Endodermal cell (in vitro differentiated cells): ENCODE measurements around the gene LCN12. TPM values are rescaled to one million over a fixed set of nuclear protein-coding genes. Genes with fewer than 3 reads are reported as not detected.

Experiments used
- DNase-seq: peaks from one replicate; pipeline ENCODE4 v3.0.0-alpha.2; 2017
- H3K27ac ChIP-seq: 2 replicates; pipeline ENCODE4 v1.5.1; 2013; ENCODE audit warnings: mild to moderate bottlenecking, low read depth, low read length, moderate library complexity
- H3K27me3 ChIP-seq: 2 replicates; pipeline ENCODE4 v1.6.1; 2013; ENCODE audit warnings: mild to moderate bottlenecking, low read length, moderate library complexity; ENCODE audit not compliant: insufficient read depth, control insufficient read depth, poor library complexity, severe bottlenecking
- H3K36me3 ChIP-seq: 2 replicates; pipeline ENCODE4 v1.7.0; 2013; ENCODE audit warnings: mild to moderate bottlenecking, low read length, moderate library complexity; ENCODE audit not compliant: control insufficient read depth, insufficient read depth
- H3K4me1 ChIP-seq: one replicate; pipeline ENCODE4 v1.7.0; 2013; ENCODE audit warnings: low read length; ENCODE audit not compliant: control insufficient read depth, insufficient read depth
- H3K4me3 ChIP-seq: 2 replicates; pipeline ENCODE4 v1.5.1; 2013; ENCODE audit warnings: mild to moderate bottlenecking, low read length, moderate library complexity
- H3K9ac ChIP-seq: 2 replicates; pipeline ENCODE4 v1.6.1; 2013; ENCODE audit warnings: mild to moderate bottlenecking, low read length, moderate library complexity; ENCODE audit not compliant: poor library complexity, severe bottlenecking; ENCODE audit errors: extremely low read depth
- H3K9me3 ChIP-seq: 2 replicates; pipeline ENCODE4 v1.6.1; 2013; ENCODE audit warnings: mild to moderate bottlenecking, low read length, moderate library complexity; ENCODE audit not compliant: control insufficient read depth
- H3K27ac Mint-ChIP-seq: 2 replicates; pipeline ENCODE4 v1.8.0; 2020; ENCODE audit warnings: mixed read lengths
- H3K27me3 Mint-ChIP-seq: 2 replicates; pipeline ENCODE4 v1.8.0; 2021; ENCODE audit warnings: mild to moderate bottlenecking, mixed read lengths; ENCODE audit not compliant: insufficient read depth
- H3K36me3 Mint-ChIP-seq: 2 replicates; pipeline ENCODE4 v1.8.0; 2020; ENCODE audit warnings: low read depth, mixed read lengths
- H3K4me1 Mint-ChIP-seq: 2 replicates; pipeline ENCODE4 v1.8.0; 2020; ENCODE audit warnings: mixed read lengths
- H3K4me3 Mint-ChIP-seq: 2 replicates; pipeline ENCODE4 v1.8.0; 2020; ENCODE audit warnings: mild to moderate bottlenecking, moderate library complexity, mixed read lengths
- H3K9me3 Mint-ChIP-seq: 2 replicates; pipeline ENCODE4 v1.8.0; 2020; ENCODE audit warnings: mild to moderate bottlenecking, mixed read lengths
- WGBS, 2 experiments: methylation state at CpG; one replicate each; pipeline versions ENCODE4 v1.1.5 to v1.1.7; 2013; ENCODE audit warnings: missing lambda C conversion rate in 2 of 2, mixed read lengths in 1 of 2; ENCODE audit not compliant: insufficient coverage in 1 of 2, insufficient read length in 1 of 2; 5-methylcytosine and 5-hydroxymethylcytosine counted together
- total RNA-seq, 2 donors: library from RNA; stranded (reverse); fragmentation: NEBNext Ultra II Directional in 1 of 2; extraction: Animal tissue kit (Norgen Biotek cat#: 25700) in 1 of 2; gene quantifications; 2 replicates in 1 of 2; 3 replicates in 1 of 2; pipeline ENCODE4 v1.2.1, GENCODE V29; 2021
- TF ChIP-seq, protein P1 (sequence below): fragments of 200-600 bp; sonication (generic); conservative IDR thresholded peaks from 2 replicates; pipeline ENCODE4 v1.5.0; 2021; ENCODE audit warnings: antibody characterized with exemption, mild to moderate bottlenecking

LCN12 gene
- total RNA-seq, 2 donors from 2014 or later, result 2.1 to 4.4 TPM

DNA sequence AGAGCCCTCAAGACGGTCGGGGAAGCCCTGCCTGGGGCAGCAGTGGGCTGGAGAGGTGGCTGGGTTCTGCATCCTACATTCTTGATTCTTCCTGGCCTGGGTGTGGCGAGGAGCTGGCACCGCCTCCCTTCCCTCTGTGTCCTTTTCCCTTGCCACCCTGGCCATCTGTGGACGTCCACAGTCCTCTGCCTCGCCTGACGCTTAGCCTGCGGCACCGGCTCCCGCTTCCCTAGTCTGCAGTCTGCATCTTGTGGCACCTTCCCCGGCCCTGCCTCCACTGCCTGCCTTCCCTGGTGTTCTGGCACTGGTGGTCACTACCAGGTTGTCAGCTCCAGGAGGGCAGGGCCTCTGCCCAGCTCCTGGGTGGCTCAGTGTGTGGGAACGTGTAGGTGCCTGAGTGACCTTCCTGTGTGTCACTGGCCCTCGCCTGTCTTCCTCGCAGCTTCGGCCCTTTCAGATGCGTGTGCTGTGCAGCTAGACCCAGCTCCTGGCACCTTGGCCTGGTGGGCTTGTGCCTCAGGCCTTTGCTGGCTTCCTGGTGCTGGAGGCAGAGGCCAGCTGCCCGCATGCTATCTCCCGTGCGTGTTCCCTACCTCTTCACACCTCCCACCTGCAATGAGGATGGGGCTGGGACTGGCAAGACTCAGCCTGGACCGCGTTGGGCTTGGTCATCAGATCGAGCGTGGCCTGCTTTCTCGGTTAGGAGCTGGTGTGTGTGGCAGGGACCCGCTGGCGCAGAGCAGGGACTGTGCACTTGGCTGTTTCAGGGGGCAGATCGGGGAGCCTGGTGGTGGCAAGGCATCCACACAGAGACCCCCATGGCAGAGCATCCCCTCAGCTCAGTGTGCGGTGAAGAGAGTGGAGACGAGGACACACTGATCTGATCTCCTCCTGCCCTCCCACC is 44.8 kb upstream of the LCN12 start:
- H3K27me3 Mint-ChIP-seq, result no peaks in the 10 kb centered on the region
- H3K9me3 Mint-ChIP-seq, result no peaks in the 10 kb centered on the region
- peaks cover 71% of the 10 kb centered on the region for H3K36me3 Mint-ChIP-seq
- H3K27me3 ChIP-seq, result no peaks in the 10 kb centered on the region
- H3K4me1 Mint-ChIP-seq, result no peaks in the 10 kb centered on the region
- no peak overlapping the region for H3K9ac ChIP-seq
- H3K9me3 ChIP-seq, result no peaks in the 10 kb centered on the region
- TF ChIP-seq, protein P1, sequence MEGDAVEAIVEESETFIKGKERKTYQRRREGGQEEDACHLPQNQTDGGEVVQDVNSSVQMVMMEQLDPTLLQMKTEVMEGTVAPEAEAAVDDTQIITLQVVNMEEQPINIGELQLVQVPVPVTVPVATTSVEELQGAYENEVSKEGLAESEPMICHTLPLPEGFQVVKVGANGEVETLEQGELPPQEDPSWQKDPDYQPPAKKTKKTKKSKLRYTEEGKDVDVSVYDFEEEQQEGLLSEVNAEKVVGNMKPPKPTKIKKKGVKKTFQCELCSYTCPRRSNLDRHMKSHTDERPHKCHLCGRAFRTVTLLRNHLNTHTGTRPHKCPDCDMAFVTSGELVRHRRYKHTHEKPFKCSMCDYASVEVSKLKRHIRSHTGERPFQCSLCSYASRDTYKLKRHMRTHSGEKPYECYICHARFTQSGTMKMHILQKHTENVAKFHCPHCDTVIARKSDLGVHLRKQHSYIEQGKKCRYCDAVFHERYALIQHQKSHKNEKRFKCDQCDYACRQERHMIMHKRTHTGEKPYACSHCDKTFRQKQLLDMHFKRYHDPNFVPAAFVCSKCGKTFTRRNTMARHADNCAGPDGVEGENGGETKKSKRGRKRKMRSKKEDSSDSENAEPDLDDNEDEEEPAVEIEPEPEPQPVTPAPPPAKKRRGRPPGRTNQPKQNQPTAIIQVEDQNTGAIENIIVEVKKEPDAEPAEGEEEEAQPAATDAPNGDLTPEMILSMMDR, result no peak
- H3K27ac Mint-ChIP-seq, result no peak overlapping the region
- H3K4me1 ChIP-seq, result no peaks in the 10 kb centered on the region
- no peak overlapping the region for H3K4me3 ChIP-seq
- WGBS, 2 experiments, result 95% methylated on average over 21 to 29 of the region's 29 CpGs
- no peak for DNase-seq
- no peak overlapping the region for H3K4me3 Mint-ChIP-seq
- no peak overlapping the region for H3K27ac ChIP-seq
- H3K36me3 ChIP-seq, result peaks cover 60% of the 10 kb centered on the region

DNA sequence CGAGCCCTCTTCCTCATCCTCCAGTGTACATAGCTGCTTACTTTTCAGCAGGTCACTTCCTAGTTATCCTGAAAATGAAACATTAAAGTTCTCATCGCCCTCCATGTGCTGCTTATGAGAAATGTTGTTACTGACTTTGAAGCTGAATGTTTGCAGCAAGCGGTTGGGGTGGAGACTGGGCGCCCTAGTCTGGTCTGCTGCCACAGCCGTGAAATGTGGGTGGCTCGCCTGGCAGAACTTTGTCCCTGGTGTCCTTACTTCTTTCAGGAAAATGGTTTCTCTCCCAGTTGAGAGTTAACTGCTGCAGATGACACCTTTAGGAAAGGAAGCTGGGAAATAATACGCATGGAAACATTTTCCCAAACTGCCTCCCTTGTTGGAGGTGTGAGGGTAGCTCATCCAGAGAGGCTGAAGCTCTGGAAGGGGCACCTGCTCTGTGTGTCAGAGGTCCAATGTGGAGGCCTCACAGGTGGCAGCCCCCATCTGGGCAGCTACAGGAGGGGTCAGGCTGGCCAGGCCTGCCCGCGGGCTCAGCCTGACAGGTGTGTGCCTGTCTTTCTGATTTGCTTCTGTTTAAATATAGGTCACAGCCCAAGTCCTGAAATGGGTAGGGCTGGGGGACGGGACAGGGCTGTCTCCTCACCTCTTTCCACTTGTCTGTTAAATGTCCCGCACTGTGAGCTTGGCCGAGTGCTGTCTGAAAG is 41.7 kb upstream of the LCN12 start:
- no peaks in the 10 kb centered on the region for H3K9me3 Mint-ChIP-seq
- no peaks in the 10 kb centered on the region for H3K27me3 Mint-ChIP-seq
- no peaks in the 10 kb centered on the region for H3K9me3 ChIP-seq
- H3K36me3 ChIP-seq, result peaks cover 55% of the 10 kb centered on the region
- TF ChIP-seq, protein P1, result no peak
- H3K4me1 Mint-ChIP-seq, result no peaks in the 10 kb centered on the region
- WGBS, 2 experiments, result 95 to 96% methylated on average over 12 of the region's 12 CpGs
- H3K4me3 ChIP-seq, result no peak overlapping the region
- no peak overlapping the region for H3K9ac ChIP-seq
- no peak for DNase-seq
- H3K4me1 ChIP-seq, result no peaks in the 10 kb centered on the region
- H3K27ac Mint-ChIP-seq, result peak overlapping the region; percentile 39
- H3K27ac ChIP-seq, result no peak overlapping the region
- H3K36me3 Mint-ChIP-seq, result peaks cover 65% of the 10 kb centered on the region
- no peaks in the 10 kb centered on the region for H3K27me3 ChIP-seq
- H3K4me3 Mint-ChIP-seq, result no peak overlapping the region

DNA sequence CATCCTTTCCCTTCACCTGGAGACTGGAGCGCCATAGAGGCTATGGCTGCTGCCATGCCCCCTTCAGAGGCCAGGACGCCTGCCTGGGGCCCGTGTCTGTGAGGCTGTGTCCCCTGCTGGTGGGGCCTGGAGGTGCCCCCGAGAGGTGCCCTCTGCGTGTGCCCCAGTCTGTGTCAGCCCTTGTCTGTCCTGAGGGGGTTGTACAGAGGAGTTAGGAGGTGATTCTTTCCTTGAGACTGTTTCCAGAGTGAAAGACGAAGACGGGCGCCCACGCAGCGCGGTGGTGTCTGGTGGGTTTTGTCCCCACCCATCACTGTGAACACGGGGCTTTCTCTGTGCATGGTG is 41.2 kb upstream of the LCN12 start:
- no peak for DNase-seq
- Mint-ChIP-seq H3K9me3 (no peaks in the 10 kb centered on the region), H3K4me1 (no peaks in the 10 kb centered on the region), H3K4me3 (no peak overlapping the region), H3K27me3 (no peaks in the 10 kb centered on the region), H3K36me3 (peaks cover 64% of the 10 kb centered on the region), H3K27ac (peak overlapping the region; percentile 39)
- TF ChIP-seq, protein P1, result peak; percentile 51
- WGBS, 2 experiments, result 94 to 95% methylated on average over 3 to 12 of the region's 12 CpGs
- peaks cover 58% of the 10 kb centered on the region for H3K36me3 ChIP-seq
- H3K27me3 ChIP-seq, result no peaks in the 10 kb centered on the region
- H3K27ac ChIP-seq, result no peak overlapping the region
- H3K9me3 ChIP-seq, result no peaks in the 10 kb centered on the region
- no peaks in the 10 kb centered on the region for H3K4me1 ChIP-seq
- no peak overlapping the region for H3K4me3 ChIP-seq
- no peak overlapping the region for H3K9ac ChIP-seq
